ENCODE measurements around the gene RUNX1. TPM values are rescaled to one million over a fixed set of nuclear protein-coding genes. Genes with fewer than 3 reads are reported as not detected.

The RUNX1 gene
- total and polyA plus RNA-seq, 10 donors = 4.8 to 70.0 (median 43.6) TPM

- DNase-seq = no peak
- Histone ChIP-seq H3K27me3 (replicated peaks in 1 of 7) (peaks cover 0 to 28% (median 5%) of the 10 kb centered on the region in 7 donors), H3K36me3 (peaks cover 0 to 39% (median 12%) of the 10 kb centered on the region in 6 donors), H3K27ac (peak overlapping the region in 7 of 8 donors; percentile 48 to 98 (median 94)), H3K4me3 (peak overlapping the region in 1 of 8 donors; percentile 90), H3K4me1 (peaks cover 16 to 72% (median 49%) of the 10 kb centered on the region in 6 donors), H3K9me3 (no peaks in the 10 kb centered on the region)
- TF ChIP-seq CTCF (IDR thresholded peaks at IDR 0.05 in 8 of 11, conservative IDR thresholded peaks at IDR 0.05 in 3 of 11) = no peak
- TF ChIP-seq POLR2A (IDR thresholded peaks at IDR 0.05) = no peak
- TF ChIP-seq POLR2AphosphoS5 (IDR thresholded peaks at IDR 0.05) = no peak
- intact Hi-C loops (cut with DNase I; ENCODE audit: low total_unique reads) = no loop called here
- WGBS, 5 donors = 49 to 64% (median 60%) methylated on average over 4 of the region's 4 CpGs
These were observed 167.2 kb downstream of the RUNX1 start for GRCh38 chr21:34881839-34882371.

- no peaks in the 10 kb centered on the region for H3K9me3 ChIP-seq
- peak overlapping the region in 5 of 8 donors; percentile 58 to 98 (median 96) for H3K27ac ChIP-seq
- TF ChIP-seq POLR2AphosphoS5 (IDR thresholded peaks at IDR 0.05) = no peak
- no peak for TF ChIP-seq POLR2A (IDR thresholded peaks at IDR 0.05)
- no peak for TF ChIP-seq CTCF (IDR thresholded peaks at IDR 0.05 in 8 of 11, conservative IDR thresholded peaks at IDR 0.05 in 3 of 11)
- H3K27me3 ChIP-seq (replicated peaks in 1 of 7) = peaks cover 0 to 23% (median 1%) of the 10 kb centered on the region in 7 donors
- H3K36me3 ChIP-seq = peaks cover 0 to 44% (median 13%) of the 10 kb centered on the region in 6 donors
- peaks cover 14 to 67% (median 46%) of the 10 kb centered on the region in 6 donors for H3K4me1 ChIP-seq
- WGBS, 5 donors = 68 to 82% (median 74%) methylated on average over 3 of the region's 3 CpGs
- DNase-seq = no peak
- peak overlapping the region in 1 of 8 donors; percentile 7 for H3K4me3 ChIP-seq
- intact Hi-C loops (cut with DNase I; ENCODE audit: low total_unique reads) = no loop called here
These were observed 167.7 kb downstream of the RUNX1 start for GRCh38 chr21:34881421-34881820.

GRCh38 chr21:34880401-34880800, 168.7 kb downstream of the RUNX1 start:
- H3K36me3 ChIP-seq = peaks cover 0 to 54% (median 13%) of the 10 kb centered on the region in 6 donors
- H3K4me3 ChIP-seq = no peak overlapping the region
- H3K27me3 ChIP-seq (replicated peaks in 1 of 7) = peaks cover 0 to 13% (median 0%) of the 10 kb centered on the region in 7 donors
- 80 to 92% (median 86%) methylated on average over 7 of the region's 7 CpGs for WGBS, 5 donors
- TF ChIP-seq CTCF (IDR thresholded peaks at IDR 0.05 in 8 of 11, conservative IDR thresholded peaks at IDR 0.05 in 3 of 11) (no peak), POLR2AphosphoS5 (IDR thresholded peaks at IDR 0.05) (no peak), POLR2A (IDR thresholded peaks at IDR 0.05) (no peak)
- H3K4me1 ChIP-seq = peaks cover 13 to 63% (median 47%) of the 10 kb centered on the region in 6 donors
- no peak overlapping the region for H3K27ac ChIP-seq
- H3K9me3 ChIP-seq = no peaks in the 10 kb centered on the region
- DNase-seq = no peak
- intact Hi-C loops (cut with DNase I; ENCODE audit: low total_unique reads) = no loop called here

GRCh38 chr21:34878940-34879339, 170.2 kb downstream of the RUNX1 start:
- H3K4me3 ChIP-seq = no peak overlapping the region
- 80 to 95% (median 92%) methylated on average over 2 of the region's 2 CpGs for WGBS, 5 donors
- peaks cover 17 to 63% (median 45%) of the 10 kb centered on the region in 6 donors for H3K4me1 ChIP-seq
- no peaks in the 10 kb centered on the region for H3K9me3 ChIP-seq
- TF ChIP-seq POLR2A (IDR thresholded peaks at IDR 0.05) (no peak), CTCF (IDR thresholded peaks at IDR 0.05 in 8 of 11, conservative IDR thresholded peaks at IDR 0.05 in 3 of 11) (no peak), POLR2AphosphoS5 (IDR thresholded peaks at IDR 0.05) (no peak)
- no peak overlapping the region for H3K27ac ChIP-seq
- no peak for DNase-seq
- intact Hi-C loops (cut with DNase I; ENCODE audit: low total_unique reads) = no loop called here
- peaks cover 0 to 58% (median 13%) of the 10 kb centered on the region in 6 donors for H3K36me3 ChIP-seq
- H3K27me3 ChIP-seq (replicated peaks in 1 of 7) = no peaks in the 10 kb centered on the region

Data from spleen (tissue), 11 donors.